CD4-positive, alpha-beta T cell (primary cell): ENCODE results near the gene IFI27. TPM values are rescaled to one million over a fixed set of nuclear protein-coding genes. Genes with fewer than 3 reads are reported as not detected.

Experiments used
- ATAC-seq: fragments of 200-7000 bp; cut with Tn5 transposase; one replicate; pipeline ENCODE4 v1.10.0; 2022; ENCODE audit warnings: mild to moderate bottlenecking; ENCODE audit not compliant: poor library complexity
- CTCF ChIA-PET: fragments of 350-600 bp; sonication (Branson Sonifier 250); formaldehyde crosslinking; loops from one replicate; lab custom pipeline; 2021; ENCODE audit warnings: antibody characterized with exemption, inconsistent platforms; lab: Charles Lee
- POLR2A ChIA-PET: fragments of 350-600 bp; sonication (Branson Sonifier 250); formaldehyde crosslinking; loops from one replicate; lab custom pipeline; 2021; ENCODE audit warnings: antibody characterized with exemption, inconsistent platforms; lab: Charles Lee
- DNase-seq, 14 experiments: peaks; one replicate each; pipeline ENCODE4 v3.0.0-alpha.2; 2013 to 2020; ENCODE audit warnings: mixed read lengths in 2 of 14
- H3K27ac ChIP-seq, 2 donors: one replicate each; pipeline versions ENCODE4 v1.5.1 to v1.7.0; 2013; ENCODE audit warnings: low read length in 2 of 2, low read depth in 1 of 2, mild to moderate bottlenecking in 1 of 2
- H3K27me3 ChIP-seq, 2 experiments: 1 replicate in 1 of 2; 2 replicates in 1 of 2; pipeline versions ENCODE4 v1.6.1 to v1.7.0; 2013; ENCODE audit warnings: low read length in 2 of 2, control low read depth in 1 of 2, mild to moderate bottlenecking in 1 of 2, moderate library complexity in 1 of 2; ENCODE audit not compliant: insufficient read depth in 2 of 2, control insufficient read depth in 1 of 2
- H3K36me3 ChIP-seq: one replicate; pipeline ENCODE4 v1.6.1; 2013; ENCODE audit warnings: low read length, control low read depth; ENCODE audit not compliant: insufficient read depth
- H3K4me1 ChIP-seq: one replicate; pipeline ENCODE4 v1.6.1; 2013; ENCODE audit warnings: low read length, control low read depth; ENCODE audit not compliant: insufficient read depth
- H3K4me3 ChIP-seq: one replicate; pipeline ENCODE4 v1.5.1; 2013; ENCODE audit warnings: mild to moderate bottlenecking, low read length, moderate library complexity
- H3K9me3 ChIP-seq, 2 experiments: 1 replicate in 1 of 2; 2 replicates in 1 of 2; pipeline versions ENCODE4 v1.6.1 to v1.7.0; 2013; ENCODE audit warnings: low read length in 2 of 2, mild to moderate bottlenecking in 2 of 2, control low read depth in 1 of 2, moderate library complexity in 1 of 2; ENCODE audit not compliant: control insufficient read depth in 1 of 2, insufficient read depth in 1 of 2
- H3K27ac Mint-ChIP-seq: one replicate; pipeline ENCODE4 v1.8.0; 2020; ENCODE audit warnings: mixed read lengths
- H3K27me3 Mint-ChIP-seq: one replicate; pipeline ENCODE4 v1.8.0; 2021; ENCODE audit warnings: mixed read lengths
- H3K36me3 Mint-ChIP-seq: one replicate; pipeline ENCODE4 v1.8.0; 2021; ENCODE audit warnings: low read depth, mixed read lengths
- H3K4me1 Mint-ChIP-seq: one replicate; pipeline ENCODE4 v1.8.0; 2021; ENCODE audit warnings: low read depth, mixed read lengths
- H3K4me3 Mint-ChIP-seq: one replicate; pipeline ENCODE4 v1.8.0; 2020; ENCODE audit warnings: mild to moderate bottlenecking, mixed read lengths
- H3K9me3 Mint-ChIP-seq: one replicate; pipeline ENCODE4 v1.8.0; 2020; ENCODE audit warnings: mixed read lengths
- intact Hi-C, 2 experiments: fragments of 100-400 bp; cut with DNase I in 1 of 2; cut with micrococcal nuclease in 1 of 2; formaldehyde crosslinking; loops; one replicate each; pipeline versions ENCODE4 v1.15.1 to v1.9.0; 2023 to 2025; cut with DNase I, micrococcal nuclease
- total RNA-seq, 174 experiments: library from RNA in 2 of 174; stranded (reverse) in 2 of 174; gene quantifications; one replicate each; pipeline ENCODE4 v1.2.3 and lab custom pipeline; 2021 to 2026
- TF ChIP-seq, protein P1 (sequence below): fragments of 200-600 bp; IDR thresholded peaks from one replicate; pipeline ENCODE4 v1.8.0; 2022; ENCODE audit warnings: antibody characterized with exemption, mild to moderate bottlenecking

IFI27 gene
- total RNA-seq, 2 experiments from 2014 or later: 1.7 to 2.2 TPM

DNA sequence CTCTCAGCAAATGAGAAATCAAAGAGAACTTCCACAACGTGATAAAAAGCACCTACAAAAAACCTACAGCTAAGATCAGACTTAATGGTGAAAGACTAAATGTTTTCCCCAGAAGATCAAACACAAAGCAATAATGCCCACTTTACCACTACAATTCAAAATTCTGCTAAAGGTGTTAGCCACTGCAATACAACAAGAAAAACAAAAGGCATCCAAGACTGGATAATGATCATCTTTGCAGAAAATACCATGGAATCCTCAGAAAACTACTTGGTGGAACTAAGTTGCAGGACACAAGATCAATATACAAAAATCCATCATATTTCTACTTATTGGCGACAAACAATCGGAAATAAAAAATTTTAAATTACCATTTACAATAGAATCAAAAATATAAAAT is 36.0 kb upstream of the IFI27 start:
- no peak for ATAC-seq
- H3K36me3 Mint-ChIP-seq: peaks cover 95% of the 10 kb centered on the region
- H3K27me3 Mint-ChIP-seq: no peaks in the 10 kb centered on the region
- Histone ChIP-seq H3K4me3 (no peak overlapping the region), H3K27me3 (no peaks in the 10 kb centered on the region), H3K36me3 (peaks cover 37% of the 10 kb centered on the region), H3K9me3 (peaks cover 9 to 11% of the 10 kb centered on the region in 2 experiments), H3K4me1 (peaks cover 26% of the 10 kb centered on the region), H3K27ac (no peak overlapping the region)
- peaks cover 81% of the 10 kb centered on the region for H3K4me1 Mint-ChIP-seq
- peaks cover 12% of the 10 kb centered on the region for H3K9me3 Mint-ChIP-seq
- CTCF ChIA-PET: no interaction called here
- TF ChIP-seq, protein P1, sequence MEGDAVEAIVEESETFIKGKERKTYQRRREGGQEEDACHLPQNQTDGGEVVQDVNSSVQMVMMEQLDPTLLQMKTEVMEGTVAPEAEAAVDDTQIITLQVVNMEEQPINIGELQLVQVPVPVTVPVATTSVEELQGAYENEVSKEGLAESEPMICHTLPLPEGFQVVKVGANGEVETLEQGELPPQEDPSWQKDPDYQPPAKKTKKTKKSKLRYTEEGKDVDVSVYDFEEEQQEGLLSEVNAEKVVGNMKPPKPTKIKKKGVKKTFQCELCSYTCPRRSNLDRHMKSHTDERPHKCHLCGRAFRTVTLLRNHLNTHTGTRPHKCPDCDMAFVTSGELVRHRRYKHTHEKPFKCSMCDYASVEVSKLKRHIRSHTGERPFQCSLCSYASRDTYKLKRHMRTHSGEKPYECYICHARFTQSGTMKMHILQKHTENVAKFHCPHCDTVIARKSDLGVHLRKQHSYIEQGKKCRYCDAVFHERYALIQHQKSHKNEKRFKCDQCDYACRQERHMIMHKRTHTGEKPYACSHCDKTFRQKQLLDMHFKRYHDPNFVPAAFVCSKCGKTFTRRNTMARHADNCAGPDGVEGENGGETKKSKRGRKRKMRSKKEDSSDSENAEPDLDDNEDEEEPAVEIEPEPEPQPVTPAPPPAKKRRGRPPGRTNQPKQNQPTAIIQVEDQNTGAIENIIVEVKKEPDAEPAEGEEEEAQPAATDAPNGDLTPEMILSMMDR: no peak
- POLR2A ChIA-PET: interaction anchor here (1.5 kb wide), 1 partner anchor 9 kb away, joined by 5 read pairs; no protein-coding TSS in a partner anchor
- H3K27ac Mint-ChIP-seq: no peak overlapping the region
- DNase-seq: no peak
- intact Hi-C loops: no loop called here
- peak overlapping the region; percentile 64 for H3K4me3 Mint-ChIP-seq

DNA sequence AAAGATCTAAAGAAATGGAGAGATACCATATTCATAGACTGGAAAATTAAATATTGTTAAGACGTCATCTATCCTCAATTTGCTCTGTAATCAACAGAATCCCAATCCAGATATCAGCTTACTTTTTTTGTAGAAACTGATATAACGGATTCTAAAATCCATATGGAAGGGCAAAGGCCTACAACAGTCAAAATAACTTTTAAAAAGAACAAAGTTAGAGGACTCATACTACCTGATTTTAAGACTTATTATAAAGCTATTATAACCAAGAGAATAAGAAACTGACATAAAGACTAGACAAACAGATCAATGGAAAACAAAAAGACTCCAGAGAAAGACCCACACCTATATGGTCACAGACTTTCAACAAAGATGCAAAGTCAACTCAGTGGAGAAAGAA is 35.5 kb upstream of the IFI27 start:
- ChIA-PET CTCF (no interaction called here), POLR2A (interaction anchor here (1.5 kb wide), 1 partner anchor 10 kb away, joined by 5 read pairs; no protein-coding TSS in a partner anchor)
- Mint-ChIP-seq H3K27ac (no peak overlapping the region), H3K4me1 (peaks cover 81% of the 10 kb centered on the region), H3K27me3 (no peaks in the 10 kb centered on the region), H3K9me3 (peaks cover 12% of the 10 kb centered on the region), H3K36me3 (peaks cover 95% of the 10 kb centered on the region), H3K4me3 (peak overlapping the region; percentile 74)
- DNase-seq (no peak), ATAC-seq (no peak)
- peaks cover 6 to 9% of the 10 kb centered on the region in 2 experiments for H3K9me3 ChIP-seq
- no peaks in the 10 kb centered on the region for H3K27me3 ChIP-seq
- intact Hi-C loops: no loop called here
- peaks cover 37% of the 10 kb centered on the region for H3K36me3 ChIP-seq
- H3K4me1 ChIP-seq: peaks cover 28% of the 10 kb centered on the region
- H3K27ac ChIP-seq: no peak overlapping the region
- TF ChIP-seq, protein P1: no peak
- H3K4me3 ChIP-seq: no peak overlapping the region

DNA sequence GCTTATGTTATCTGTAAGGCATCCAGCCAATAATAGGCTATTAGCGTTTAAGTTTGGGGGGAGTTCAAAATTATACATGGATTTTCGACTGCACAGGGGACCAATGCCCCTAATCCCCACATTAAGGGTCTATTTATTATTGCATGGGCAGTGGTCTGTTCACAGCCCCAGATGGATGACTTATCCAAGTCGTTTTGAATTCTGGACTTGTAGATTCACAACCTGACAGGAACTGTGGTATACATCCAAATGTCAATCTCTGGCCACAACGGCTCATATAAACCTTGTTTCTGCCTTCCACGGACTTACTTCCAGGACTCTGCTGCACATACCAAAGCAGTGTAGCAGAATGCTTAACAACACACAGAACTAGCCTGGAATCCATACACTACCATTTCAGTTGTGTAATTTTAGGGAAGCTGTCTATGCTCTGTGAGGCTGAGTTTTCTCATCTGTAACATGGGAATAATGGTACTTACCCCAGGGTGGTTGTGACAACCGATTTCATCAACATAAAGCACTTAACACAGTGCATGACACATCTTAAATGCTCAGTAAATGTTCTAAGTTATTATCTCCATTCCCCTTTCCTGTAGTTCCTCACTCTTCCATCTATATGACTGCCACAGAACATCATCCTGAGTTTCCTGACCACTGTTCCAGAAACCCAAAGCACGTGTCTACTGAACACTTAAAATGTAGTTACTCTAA is 33.3 kb upstream of the IFI27 start:
- peaks cover 79% of the 10 kb centered on the region for H3K4me1 Mint-ChIP-seq
- H3K27me3 Mint-ChIP-seq: no peaks in the 10 kb centered on the region
- DNase-seq (no peak), ATAC-seq (no peak)
- peaks cover 37% of the 10 kb centered on the region for H3K36me3 ChIP-seq
- ChIA-PET CTCF (no interaction called here), POLR2A (interaction anchor here (0.6 to 1.0 kb wide), 3 partner anchors 11 to 847 kb away, joined by 3 to 4 read pairs (median 3); no protein-coding TSS in a partner anchor)
- peaks cover 4 to 6% of the 10 kb centered on the region in 2 experiments for H3K9me3 ChIP-seq
- TF ChIP-seq, protein P1: no peak
- peak overlapping the region; percentile 97 for H3K27ac Mint-ChIP-seq
- H3K9me3 Mint-ChIP-seq: peaks cover 8% of the 10 kb centered on the region
- intact Hi-C loops: no loop called here
- peak overlapping the region; percentile 99 for H3K4me3 Mint-ChIP-seq
- peaks cover 31% of the 10 kb centered on the region for H3K4me1 ChIP-seq
- peaks cover 87% of the 10 kb centered on the region for H3K36me3 Mint-ChIP-seq
- H3K27me3 ChIP-seq: no peaks in the 10 kb centered on the region
- H3K27ac ChIP-seq: no peak overlapping the region
- peak overlapping the region; percentile 98 for H3K4me3 ChIP-seq
